ENCODE results near the gene RETREG3. TPM values are rescaled to one million over a fixed set of nuclear protein-coding genes. Genes with fewer than 3 reads are reported as not detected.
A peak's percentile ranks its signal among the peaks of the same experiment; 100 is the strongest.

RETREG3 gene
- total RNA-seq, 6 experiments from 2014 or later, result 42.5 to 61.1 (median 48.9) TPM

- no peak for DNase-seq
- TF ChIP-seq CTCF (IDR thresholded peaks at IDR 0.05), result no peak
- H3K9me3 Mint-ChIP-seq, result no peaks in the 10 kb centered on the region
- no peaks in the 10 kb centered on the region for H3K27me3 Mint-ChIP-seq (ENCODE audit: insufficient read depth)
- H3K4me3 Mint-ChIP-seq, result peak overlapping the region; percentile 100
- peak overlapping the region; percentile 90; the same call in 1 of the 2 replicates for H3K27ac Mint-ChIP-seq
- H3K36me3 Mint-ChIP-seq (ENCODE audit: low read depth), result peaks cover 4% of the 10 kb centered on the region; the same call in 1 of the 2 replicates
- peaks cover 38% of the 10 kb centered on the region for H3K4me1 Mint-ChIP-seq (ENCODE audit: low read depth)
These were observed 1.4 kb downstream of the RETREG3 start for GRCh38 chr17:42607769-42608168.

GRCh38 chr17:42603318-42603717 is 5.9 kb downstream of the RETREG3 start:
- Mint-ChIP-seq H3K9me3 (no peaks in the 10 kb centered on the region), H3K4me1 (ENCODE audit: low read depth) (peaks cover 38% of the 10 kb centered on the region), H3K36me3 (ENCODE audit: low read depth) (no peaks in the 10 kb centered on the region), H3K4me3 (no peak overlapping the region), H3K27ac (no peak overlapping the region), H3K27me3 (ENCODE audit: insufficient read depth) (no peaks in the 10 kb centered on the region; the same call in 1 of the 2 replicates)
- no peak for DNase-seq
- TF ChIP-seq CTCF (IDR thresholded peaks at IDR 0.05), result no peak

- 0 out of 2 replicates have a peak overlapping the region, but pooled peaks have one; percentile 8 for H3K27ac Mint-ChIP-seq
- no peaks in the 10 kb centered on the region; the same call in 1 of the 2 replicates for H3K27me3 Mint-ChIP-seq (ENCODE audit: insufficient read depth)
- DNase-seq, result no peak
- H3K36me3 Mint-ChIP-seq (ENCODE audit: low read depth), result peaks cover 4% of the 10 kb centered on the region; the same call in 1 of the 2 replicates
- peaks cover under 1% of the 10 kb centered on the region for H3K4me1 Mint-ChIP-seq (ENCODE audit: low read depth)
- no peak overlapping the region for H3K4me3 Mint-ChIP-seq
- TF ChIP-seq CTCF (IDR thresholded peaks at IDR 0.05), result no peak
- H3K9me3 Mint-ChIP-seq, result no peaks in the 10 kb centered on the region
These were observed 10.3 kb downstream of the RETREG3 start for GRCh38 chr17:42598905-42599304.

GRCh38 chr17:42596386-42596785 is 12.8 kb downstream of the RETREG3 start:
- Mint-ChIP-seq H3K27ac (no peak overlapping the region), H3K9me3 (no peaks in the 10 kb centered on the region), H3K4me1 (ENCODE audit: low read depth) (peaks cover 4% of the 10 kb centered on the region; the same call in 1 of the 2 replicates), H3K36me3 (ENCODE audit: low read depth) (peaks cover 4% of the 10 kb centered on the region; the same call in 1 of the 2 replicates), H3K27me3 (ENCODE audit: insufficient read depth) (no peaks in the 10 kb centered on the region; the same call in 1 of the 2 replicates), H3K4me3 (no peak overlapping the region)
- no peak for DNase-seq
- TF ChIP-seq CTCF (IDR thresholded peaks at IDR 0.05), result no peak

GRCh38 chr17:42591411-42591810 is 17.8 kb downstream of the RETREG3 start:
- TF ChIP-seq CTCF (IDR thresholded peaks at IDR 0.05), result no peak
- peaks cover 8% of the 10 kb centered on the region for H3K36me3 Mint-ChIP-seq (ENCODE audit: low read depth)
- H3K4me1 Mint-ChIP-seq (ENCODE audit: low read depth), result peaks cover 4% of the 10 kb centered on the region; the same call in 1 of the 2 replicates
- no peaks in the 10 kb centered on the region for H3K9me3 Mint-ChIP-seq
- no peaks in the 10 kb centered on the region for H3K27me3 Mint-ChIP-seq (ENCODE audit: insufficient read depth)
- DNase-seq, result no peak
- no peak overlapping the region; the same call in 1 of the 2 replicates for H3K27ac Mint-ChIP-seq
- no peak overlapping the region for H3K4me3 Mint-ChIP-seq

Data from HFFc6 (cell line).